ENCODE results near the gene TEX13D. TPM values are rescaled to one million over a fixed set of nuclear protein-coding genes. Genes with fewer than 3 reads are reported as not detected.

Gene TEX13D
- total RNA-seq, 1 donor from 2014 or later: not detected

DNA sequence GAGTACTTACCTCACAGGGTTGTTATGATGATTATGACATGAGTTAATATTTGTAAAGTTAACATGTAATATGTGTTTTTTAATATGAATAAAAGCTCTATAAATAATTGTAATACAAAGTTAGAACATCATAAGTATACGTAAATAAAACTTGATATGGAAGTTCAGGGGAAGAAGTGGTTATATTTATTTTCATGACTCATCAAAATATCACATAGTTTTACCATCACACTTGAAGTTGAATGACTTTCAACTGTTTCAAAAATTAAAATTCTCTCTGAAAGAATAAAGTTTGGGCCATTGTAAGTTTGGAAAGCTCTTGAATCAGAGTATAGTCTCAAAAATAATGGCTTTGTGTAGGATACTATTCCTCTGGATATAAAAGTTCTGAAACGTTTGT is 22.2 kb downstream of the TEX13D start:
- TF ChIP-seq, protein P1, sequence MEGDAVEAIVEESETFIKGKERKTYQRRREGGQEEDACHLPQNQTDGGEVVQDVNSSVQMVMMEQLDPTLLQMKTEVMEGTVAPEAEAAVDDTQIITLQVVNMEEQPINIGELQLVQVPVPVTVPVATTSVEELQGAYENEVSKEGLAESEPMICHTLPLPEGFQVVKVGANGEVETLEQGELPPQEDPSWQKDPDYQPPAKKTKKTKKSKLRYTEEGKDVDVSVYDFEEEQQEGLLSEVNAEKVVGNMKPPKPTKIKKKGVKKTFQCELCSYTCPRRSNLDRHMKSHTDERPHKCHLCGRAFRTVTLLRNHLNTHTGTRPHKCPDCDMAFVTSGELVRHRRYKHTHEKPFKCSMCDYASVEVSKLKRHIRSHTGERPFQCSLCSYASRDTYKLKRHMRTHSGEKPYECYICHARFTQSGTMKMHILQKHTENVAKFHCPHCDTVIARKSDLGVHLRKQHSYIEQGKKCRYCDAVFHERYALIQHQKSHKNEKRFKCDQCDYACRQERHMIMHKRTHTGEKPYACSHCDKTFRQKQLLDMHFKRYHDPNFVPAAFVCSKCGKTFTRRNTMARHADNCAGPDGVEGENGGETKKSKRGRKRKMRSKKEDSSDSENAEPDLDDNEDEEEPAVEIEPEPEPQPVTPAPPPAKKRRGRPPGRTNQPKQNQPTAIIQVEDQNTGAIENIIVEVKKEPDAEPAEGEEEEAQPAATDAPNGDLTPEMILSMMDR (IDR thresholded peaks at IDR 0.05; ENCODE audit: insufficient read depth, low read length, poor library complexity, severe bottlenecking): no peak
- Histone ChIP-seq H3K36me3 (ENCODE audit: control insufficient read depth, insufficient read depth, low read length) (no peaks in the 10 kb centered on the region), H3K27me3 (ENCODE audit: control insufficient read depth, insufficient read depth, low read length) (no peaks in the 10 kb centered on the region), H3K4me3 (ENCODE audit: low read depth, low read length) (no peak overlapping the region)
- DNase-seq (ENCODE audit: low read depth): no peak

DNA sequence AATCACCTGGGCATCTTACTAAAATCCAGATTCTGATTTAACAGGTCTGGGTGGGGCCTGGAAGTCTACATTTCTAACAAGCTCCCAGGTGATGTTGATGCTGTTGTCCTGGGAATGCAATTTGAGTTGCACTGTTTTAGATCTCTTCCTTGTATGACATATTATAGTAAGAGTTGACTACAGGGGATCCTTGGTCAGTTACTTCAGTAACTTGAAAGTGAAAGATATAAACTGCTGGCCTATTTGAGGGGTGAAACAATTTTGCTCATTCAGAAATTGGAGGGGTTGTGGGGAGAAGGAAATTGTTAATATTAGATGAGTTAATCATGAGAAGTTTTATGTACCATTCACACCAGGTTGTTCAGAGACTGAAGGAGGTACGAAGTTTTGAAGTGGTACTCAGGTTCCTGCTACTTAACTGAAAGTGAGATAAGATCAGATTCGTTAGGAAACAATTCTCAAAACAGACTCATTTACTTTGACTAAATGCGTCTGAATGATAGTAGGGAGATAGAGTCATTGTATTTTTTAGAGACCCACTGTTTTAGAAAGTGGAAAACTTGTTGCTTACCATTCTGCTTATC is 26.4 kb downstream of the TEX13D start:
- no peak for DNase-seq (ENCODE audit: low read depth)
- TF ChIP-seq, protein P1 (IDR thresholded peaks at IDR 0.05; ENCODE audit: insufficient read depth, low read length, poor library complexity, severe bottlenecking): no peak
- Histone ChIP-seq H3K4me3 (ENCODE audit: low read depth, low read length) (no peak overlapping the region), H3K36me3 (ENCODE audit: control insufficient read depth, insufficient read depth, low read length) (no peaks in the 10 kb centered on the region), H3K27me3 (ENCODE audit: control insufficient read depth, insufficient read depth, low read length) (no peaks in the 10 kb centered on the region)

DNA sequence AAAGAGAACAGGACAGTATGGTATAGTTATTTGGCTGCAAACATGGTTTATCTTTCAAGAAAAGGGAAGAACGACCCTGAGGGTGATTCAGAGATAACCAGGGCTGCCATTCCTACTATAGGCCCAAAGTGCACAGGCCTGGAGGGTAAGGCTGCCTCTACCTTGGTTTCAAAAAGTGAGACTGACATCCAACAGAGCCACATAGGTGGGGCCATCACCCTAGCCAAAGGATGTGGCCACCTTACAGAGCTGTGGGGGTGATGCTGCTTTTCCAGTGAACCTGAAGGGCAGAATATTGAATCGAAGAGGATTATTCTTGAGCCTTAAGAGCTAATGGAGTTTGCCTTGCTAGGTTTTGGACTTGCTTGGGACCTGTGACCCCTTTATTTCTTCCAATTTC is 29.6 kb downstream of the TEX13D start:
- Histone ChIP-seq H3K36me3 (ENCODE audit: control insufficient read depth, insufficient read depth, low read length) (no peaks in the 10 kb centered on the region), H3K27me3 (ENCODE audit: control insufficient read depth, insufficient read depth, low read length) (no peaks in the 10 kb centered on the region), H3K4me3 (ENCODE audit: low read depth, low read length) (no peak overlapping the region)
- DNase-seq (ENCODE audit: low read depth): no peak
- TF ChIP-seq, protein P1 (IDR thresholded peaks at IDR 0.05; ENCODE audit: insufficient read depth, low read length, poor library complexity, severe bottlenecking): no peak

DNA sequence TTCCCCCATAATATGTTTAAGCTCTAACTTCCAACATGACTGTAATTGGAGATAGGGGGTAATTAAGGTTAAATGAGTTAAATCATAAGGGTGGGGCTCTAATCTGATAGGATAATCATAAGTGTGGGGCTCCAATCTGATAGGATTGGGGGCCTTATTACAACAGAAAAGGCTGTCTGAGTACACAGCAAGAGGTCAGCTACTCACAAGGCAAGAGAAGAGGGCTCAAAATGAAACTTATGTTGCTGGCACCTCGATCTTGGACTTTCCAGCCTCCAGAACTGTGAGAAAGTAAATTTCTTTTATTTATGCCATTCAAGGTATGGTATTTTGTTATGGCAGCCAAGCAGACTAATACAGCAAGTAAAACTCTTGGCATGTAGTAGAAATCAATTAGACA is 30.3 kb downstream of the TEX13D start:
- H3K27me3 ChIP-seq (ENCODE audit: control insufficient read depth, insufficient read depth, low read length): no peaks in the 10 kb centered on the region
- TF ChIP-seq, protein P1 (IDR thresholded peaks at IDR 0.05; ENCODE audit: insufficient read depth, low read length, poor library complexity, severe bottlenecking): no peak
- H3K4me3 ChIP-seq (ENCODE audit: low read depth, low read length): no peak overlapping the region
- DNase-seq (ENCODE audit: low read depth): no peak
- no peaks in the 10 kb centered on the region for H3K36me3 ChIP-seq (ENCODE audit: control insufficient read depth, insufficient read depth, low read length)

DNA sequence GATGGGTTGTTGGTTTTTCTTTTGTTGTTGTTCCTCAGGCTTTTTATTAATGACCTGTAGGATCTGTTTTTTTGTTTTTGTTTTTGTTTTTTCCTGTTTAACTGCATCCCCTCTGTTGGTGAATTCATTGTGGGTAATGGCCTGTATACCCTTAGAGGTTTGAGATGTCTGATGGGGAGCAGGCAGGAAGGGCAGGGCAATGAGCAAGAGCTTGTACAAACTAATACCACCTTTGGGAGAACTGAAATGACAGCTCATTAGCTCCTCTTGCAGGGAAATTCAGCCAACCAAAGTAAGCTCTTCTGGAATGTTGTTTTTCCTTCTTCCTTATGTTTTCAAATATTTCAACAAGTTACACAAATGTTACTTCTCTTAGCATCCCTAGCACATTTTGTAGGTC is 37.3 kb downstream of the TEX13D start:
- TF ChIP-seq, protein P1 (IDR thresholded peaks at IDR 0.05; ENCODE audit: insufficient read depth, low read length, poor library complexity, severe bottlenecking): no peak
- H3K4me3 ChIP-seq (ENCODE audit: low read depth, low read length): no peak overlapping the region
- no peaks in the 10 kb centered on the region for H3K36me3 ChIP-seq (ENCODE audit: control insufficient read depth, insufficient read depth, low read length)
- no peak for DNase-seq (ENCODE audit: low read depth)
- H3K27me3 ChIP-seq (ENCODE audit: control insufficient read depth, insufficient read depth, low read length): no peaks in the 10 kb centered on the region

DNA sequence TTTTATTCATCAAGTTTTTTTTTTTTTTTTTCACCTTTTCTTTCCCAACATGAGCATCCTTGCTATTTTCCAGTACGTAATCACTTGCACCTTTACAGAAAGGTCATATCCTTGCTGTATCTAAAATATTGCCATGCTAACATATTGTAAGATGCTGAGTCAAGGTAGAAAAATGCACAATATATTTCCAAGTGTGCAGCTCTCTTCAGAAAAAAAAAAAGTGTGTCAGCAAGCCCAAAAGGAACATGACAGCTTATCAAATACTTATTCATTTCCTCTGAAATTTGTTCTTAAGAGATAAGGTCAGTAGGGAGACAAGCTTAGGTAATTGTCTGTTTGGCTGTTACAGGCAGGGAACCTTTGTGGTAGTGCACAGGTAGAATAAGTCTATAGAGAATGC is 40.9 kb downstream of the TEX13D start:
- no peak overlapping the region for H3K4me3 ChIP-seq (ENCODE audit: low read depth, low read length)
- H3K27me3 ChIP-seq (ENCODE audit: control insufficient read depth, insufficient read depth, low read length): no peaks in the 10 kb centered on the region
- TF ChIP-seq, protein P1 (IDR thresholded peaks at IDR 0.05; ENCODE audit: insufficient read depth, low read length, poor library complexity, severe bottlenecking): no peak
- no peak for DNase-seq (ENCODE audit: low read depth)
- no peaks in the 10 kb centered on the region for H3K36me3 ChIP-seq (ENCODE audit: control insufficient read depth, insufficient read depth, low read length)
